ENCODE results near the gene GCNT1.

Gene GCNT1

DNA sequence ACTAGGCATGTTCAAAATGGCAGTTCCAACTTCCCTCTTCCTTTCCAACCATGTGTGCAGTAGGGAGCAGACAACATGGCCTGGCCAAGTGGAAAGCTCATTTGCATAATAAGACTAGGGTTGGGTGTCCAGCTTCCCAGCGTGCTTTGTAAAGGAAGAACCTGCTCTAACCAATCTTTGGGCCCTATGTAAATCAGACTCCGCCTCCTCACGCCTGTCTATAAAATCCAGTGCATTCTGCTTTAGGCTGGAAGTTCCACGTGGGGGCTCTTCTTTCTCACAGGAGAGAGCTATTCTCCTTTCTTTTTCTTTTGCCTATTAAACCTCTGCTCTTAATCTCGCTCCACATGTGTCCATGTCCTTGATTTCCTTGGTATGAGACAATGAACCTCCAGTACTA is 83.4 kb downstream of the GCNT1 start:
- DNase-seq: no peak

GRCh38 chr9:76545191-76545590 is 86.2 kb downstream of the GCNT1 start:
- DNase-seq: no peak

GRCh38 chr9:76552181-76552580 is 93.2 kb downstream of the GCNT1 start:
- DNase-seq: no peak

- no peak for DNase-seq
Observed at GRCh38 chr9:76552751-76553455, 93.9 kb downstream of the GCNT1 start.

- no peak for DNase-seq
Observed at GRCh38 chr9:76553680-76554079, 94.7 kb downstream of the GCNT1 start.
